ENCODE measurements around the gene HEG1.

HEG1 gene

DNA sequence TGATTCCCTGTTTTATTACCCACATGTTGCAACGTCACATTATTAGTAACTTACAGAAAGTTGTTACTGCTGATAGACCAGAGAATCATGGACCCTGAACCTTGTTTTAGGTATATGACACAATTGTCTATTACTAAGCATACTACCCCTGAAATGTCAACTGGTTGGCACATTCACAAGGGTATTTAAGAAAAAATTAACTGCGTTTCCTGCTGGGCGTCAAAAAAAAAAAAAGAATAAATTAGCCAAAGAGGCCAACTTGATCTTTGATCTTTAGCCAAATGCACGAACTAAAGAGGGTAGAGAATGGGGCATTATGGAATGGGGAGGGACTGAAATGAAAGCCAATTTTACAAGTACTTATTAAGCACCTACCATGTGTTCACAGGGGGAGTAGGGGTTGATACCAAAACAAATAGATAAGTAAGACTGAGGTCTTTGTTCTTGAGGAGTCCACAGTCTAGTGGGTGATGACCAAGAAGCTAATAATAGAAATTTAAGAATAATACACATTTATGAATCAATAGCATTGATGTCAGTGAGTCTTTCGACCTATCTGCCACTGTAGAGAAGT, 103.4 kb downstream of the HEG1 start:
- no peak overlapping the region for H3K27ac Mint-ChIP-seq
- H3K27me3 Mint-ChIP-seq: peaks cover 4% of the 10 kb centered on the region

DNA sequence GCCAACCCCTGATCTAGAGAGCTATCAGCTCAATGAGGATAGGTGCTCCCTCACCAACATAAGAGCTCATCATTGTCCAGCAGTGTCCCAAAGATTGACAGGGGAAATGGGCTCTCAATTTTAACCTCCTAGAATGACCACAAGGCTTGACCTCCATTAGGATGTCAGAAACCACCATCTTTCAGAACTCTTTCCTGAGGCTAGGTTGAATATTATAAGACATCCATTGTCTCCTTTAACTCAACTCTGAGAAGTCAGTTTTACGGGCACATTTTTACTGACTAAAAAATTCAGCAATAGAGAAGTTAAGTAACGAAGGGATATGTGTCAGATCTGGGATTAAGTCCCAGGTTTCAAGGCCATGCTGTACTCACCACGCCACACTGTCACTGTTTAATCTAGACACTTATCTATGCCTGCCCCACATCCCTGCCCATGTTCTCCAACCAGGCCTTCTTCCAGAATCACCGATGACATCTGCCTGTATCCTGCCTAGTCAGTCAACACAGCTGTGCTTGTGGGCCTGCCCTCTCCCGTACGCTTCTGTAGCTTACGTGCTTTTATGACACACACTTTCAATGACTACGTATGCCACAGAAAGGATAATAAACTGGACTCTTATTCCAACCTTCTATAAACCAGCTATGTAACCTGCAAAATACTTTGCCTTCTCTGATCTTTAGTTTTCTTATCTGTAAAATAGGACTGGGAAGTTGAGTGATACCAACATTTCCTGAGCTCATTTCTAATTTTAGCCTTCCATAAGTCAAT, 104.1 kb downstream of the HEG1 start:
- Mint-ChIP-seq H3K36me3 (no peaks in the 10 kb centered on the region), H3K27ac (no peak overlapping the region), H3K4me1 (ENCODE audit: low read depth) (no peaks in the 10 kb centered on the region), H3K4me3 (no peak overlapping the region), H3K27me3 (peaks cover 2% of the 10 kb centered on the region), H3K9me3 (ENCODE audit: low read depth) (no peaks in the 10 kb centered on the region)

More for the DNA sequence above, 103.4 kb downstream of the HEG1 start:
- H3K36me3 Mint-ChIP-seq: peaks cover 3% of the 10 kb centered on the region
- H3K4me3 Mint-ChIP-seq: no peak overlapping the region
- no peaks in the 10 kb centered on the region for H3K9me3 Mint-ChIP-seq (ENCODE audit: low read depth)
- H3K4me1 Mint-ChIP-seq (ENCODE audit: low read depth): no peaks in the 10 kb centered on the region

DNA sequence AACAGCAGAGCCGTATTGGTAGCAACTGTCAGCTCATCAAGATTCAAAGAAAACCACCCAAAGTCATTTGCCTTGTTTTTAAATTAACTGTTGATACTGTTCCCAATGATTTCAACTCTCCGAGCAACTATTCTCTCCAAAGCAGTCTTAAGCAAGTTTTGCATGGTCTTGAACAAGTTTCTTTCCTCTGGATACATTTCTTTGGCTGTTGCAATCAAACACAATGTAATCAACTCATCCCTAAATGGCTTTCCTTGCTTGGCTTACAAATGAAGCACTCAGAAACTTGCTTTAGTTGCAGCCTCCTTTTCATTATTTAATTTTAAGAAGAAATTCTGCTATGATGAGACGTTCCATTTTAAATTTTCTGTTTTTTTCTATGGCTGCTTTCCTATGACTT, 105.8 kb downstream of the HEG1 start:
- no peak overlapping the region for H3K27ac Mint-ChIP-seq
- no peak overlapping the region for H3K4me3 Mint-ChIP-seq
- peaks cover 2% of the 10 kb centered on the region for H3K27me3 Mint-ChIP-seq
- H3K4me1 Mint-ChIP-seq (ENCODE audit: low read depth): no peaks in the 10 kb centered on the region
- no peaks in the 10 kb centered on the region for H3K9me3 Mint-ChIP-seq (ENCODE audit: low read depth)
- H3K36me3 Mint-ChIP-seq: no peaks in the 10 kb centered on the region

DNA sequence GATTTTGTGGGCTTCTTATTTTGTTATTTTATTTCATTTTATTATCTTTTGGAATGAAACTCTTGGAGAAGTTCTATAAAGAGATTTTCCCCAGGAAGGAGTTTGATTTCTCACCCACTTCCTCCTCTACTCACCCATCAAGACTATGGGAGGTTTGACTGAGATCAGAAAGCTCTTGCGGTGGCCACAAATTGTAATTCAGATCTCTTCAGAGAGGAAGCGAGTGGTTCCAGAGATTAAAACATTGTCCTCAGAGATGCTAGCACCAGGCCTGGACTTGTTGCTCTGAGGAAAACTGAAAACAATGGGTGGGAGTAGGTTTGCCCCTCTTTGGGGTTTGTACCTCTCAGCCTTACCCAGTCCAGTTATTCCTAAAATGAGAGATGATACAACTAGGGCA, 113.2 kb downstream of the HEG1 start:
- Mint-ChIP-seq H3K27ac (no peak overlapping the region), H3K27me3 (peaks cover 2% of the 10 kb centered on the region), H3K4me3 (no peak overlapping the region), H3K9me3 (ENCODE audit: low read depth) (no peaks in the 10 kb centered on the region), H3K4me1 (ENCODE audit: low read depth) (no peaks in the 10 kb centered on the region), H3K36me3 (no peaks in the 10 kb centered on the region)

DNA sequence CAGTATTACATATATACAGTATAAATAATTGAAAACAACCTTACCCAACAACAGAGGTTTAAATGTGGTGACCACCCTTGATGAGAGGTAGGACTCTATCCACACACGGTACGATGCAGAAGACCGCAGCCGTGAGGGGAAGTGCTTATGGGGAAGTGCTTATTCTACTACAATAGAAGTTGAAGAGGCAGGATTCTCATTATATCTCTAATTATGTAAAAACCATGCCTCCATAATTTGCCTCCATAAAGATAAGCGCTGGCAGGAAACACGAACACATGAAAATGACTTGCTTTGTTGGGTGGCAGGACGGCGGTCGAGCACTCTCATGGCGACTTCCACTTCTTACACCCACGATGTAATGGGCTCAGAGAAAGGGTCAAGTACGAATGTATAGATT, 114.0 kb downstream of the HEG1 start:
- H3K36me3 Mint-ChIP-seq: no peaks in the 10 kb centered on the region
- H3K9me3 Mint-ChIP-seq (ENCODE audit: low read depth): no peaks in the 10 kb centered on the region
- H3K4me3 Mint-ChIP-seq: no peak overlapping the region
- no peak overlapping the region for H3K27ac Mint-ChIP-seq
- no peaks in the 10 kb centered on the region for H3K4me1 Mint-ChIP-seq (ENCODE audit: low read depth)
- peaks cover 6% of the 10 kb centered on the region for H3K27me3 Mint-ChIP-seq

DNA sequence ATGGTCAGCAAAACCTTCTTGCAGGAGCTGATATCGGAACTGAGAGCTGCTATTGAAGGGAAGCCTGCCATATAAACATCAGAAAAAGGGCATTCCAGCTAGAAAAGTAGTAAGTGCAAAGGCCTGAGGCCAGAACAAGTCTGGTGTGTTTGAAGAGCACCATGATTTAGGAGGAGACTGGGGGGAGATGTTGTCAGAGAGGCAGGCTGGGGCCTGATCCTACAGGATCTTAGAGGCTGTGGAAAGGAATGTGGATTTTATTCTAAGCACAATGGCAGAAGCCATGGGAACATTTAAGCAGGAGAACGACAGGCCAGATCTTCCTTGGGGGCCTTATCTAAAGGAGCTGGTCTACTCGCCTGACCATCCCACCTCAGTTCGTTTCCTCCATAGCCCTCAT, 116.1 kb downstream of the HEG1 start:
- H3K27me3 Mint-ChIP-seq: peaks cover 7% of the 10 kb centered on the region
- H3K9me3 Mint-ChIP-seq (ENCODE audit: low read depth): no peaks in the 10 kb centered on the region
- H3K27ac Mint-ChIP-seq: no peak overlapping the region
- H3K4me1 Mint-ChIP-seq (ENCODE audit: low read depth): no peaks in the 10 kb centered on the region
- H3K36me3 Mint-ChIP-seq: no peaks in the 10 kb centered on the region
- no peak overlapping the region for H3K4me3 Mint-ChIP-seq

DNA sequence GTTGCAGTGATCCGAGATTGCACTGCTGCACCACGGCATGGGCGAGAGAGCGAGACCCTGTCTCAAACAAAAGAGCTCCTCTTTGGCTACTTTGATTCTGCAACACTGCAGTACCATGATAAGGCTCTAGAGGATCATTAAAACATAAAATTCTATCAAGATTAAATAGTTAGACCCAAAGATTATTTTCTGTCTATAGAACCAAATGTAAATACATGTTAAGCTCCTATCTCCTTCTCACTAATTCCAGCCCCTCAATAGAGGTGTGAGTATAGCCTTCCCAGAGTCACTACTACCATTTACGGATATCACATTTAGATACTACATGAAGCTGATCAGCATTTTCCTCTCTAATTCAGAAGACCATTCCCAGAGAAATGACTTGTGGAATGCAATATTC, 116.9 kb downstream of the HEG1 start:
- no peaks in the 10 kb centered on the region for H3K4me1 Mint-ChIP-seq (ENCODE audit: low read depth)
- no peak overlapping the region for H3K4me3 Mint-ChIP-seq
- peaks cover 7% of the 10 kb centered on the region for H3K27me3 Mint-ChIP-seq
- H3K9me3 Mint-ChIP-seq (ENCODE audit: low read depth): no peaks in the 10 kb centered on the region
- H3K36me3 Mint-ChIP-seq: no peaks in the 10 kb centered on the region
- no peak overlapping the region for H3K27ac Mint-ChIP-seq

DNA sequence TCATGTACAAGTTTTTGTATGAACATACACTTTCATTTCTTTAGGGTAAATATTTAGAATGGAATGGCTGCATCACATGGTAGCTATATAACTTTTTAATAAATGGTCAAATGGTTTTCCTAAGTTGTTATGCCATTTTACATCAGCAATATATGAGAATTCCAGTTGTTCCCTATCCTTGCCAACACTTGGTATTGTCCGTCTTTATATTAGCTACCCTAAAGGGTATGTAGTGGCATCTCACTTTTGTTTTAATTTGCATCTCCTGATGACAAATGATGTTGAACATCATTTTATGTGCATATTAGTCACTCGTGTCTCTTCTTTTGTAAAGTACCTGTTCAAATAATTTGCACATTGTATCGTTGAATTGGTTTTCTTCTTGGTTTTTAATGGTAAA, 118.7 kb downstream of the HEG1 start:
- H3K9me3 Mint-ChIP-seq (ENCODE audit: low read depth): no peaks in the 10 kb centered on the region
- H3K27ac Mint-ChIP-seq: no peak overlapping the region
- H3K36me3 Mint-ChIP-seq: no peaks in the 10 kb centered on the region
- no peak overlapping the region for H3K4me3 Mint-ChIP-seq
- H3K27me3 Mint-ChIP-seq: peaks cover 7% of the 10 kb centered on the region
- H3K4me1 Mint-ChIP-seq (ENCODE audit: low read depth): no peaks in the 10 kb centered on the region

DNA sequence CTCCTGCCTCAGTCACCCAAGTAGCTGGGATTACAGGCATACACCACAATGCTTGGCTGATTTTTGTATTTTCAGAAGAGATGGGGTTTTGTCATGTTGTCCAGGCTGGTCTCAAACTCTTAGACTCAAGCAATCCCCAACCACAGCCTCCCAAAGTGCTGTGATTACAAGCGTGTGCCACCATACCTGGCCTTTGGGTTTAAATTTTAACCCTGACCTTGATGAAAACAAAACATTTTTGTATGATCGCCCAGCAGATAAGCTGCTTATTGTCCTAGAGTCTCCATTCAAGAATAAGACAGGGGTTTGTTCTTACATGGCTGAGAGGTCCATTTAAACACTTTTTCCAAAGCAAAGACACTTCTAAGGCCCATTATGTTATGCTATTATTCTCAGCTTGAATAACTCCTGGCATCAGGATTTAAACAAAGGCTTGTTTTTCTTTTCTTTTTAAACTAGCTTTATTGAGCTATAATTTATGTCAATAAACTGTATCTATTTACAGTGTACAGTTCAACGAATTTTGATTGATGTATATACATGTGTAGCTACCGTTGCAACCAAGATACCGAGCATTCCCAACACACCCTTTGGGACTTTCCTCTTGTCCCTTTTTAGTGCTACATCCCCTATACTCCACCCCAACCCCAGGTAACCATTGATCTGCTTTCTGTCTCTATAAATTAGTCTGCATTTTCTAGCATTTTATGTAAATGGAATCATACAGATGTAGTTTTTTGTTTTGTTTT, 119.8 kb downstream of the HEG1 start:
- H3K27ac Mint-ChIP-seq: no peak overlapping the region
- H3K27me3 Mint-ChIP-seq: peaks cover 5% of the 10 kb centered on the region
- no peaks in the 10 kb centered on the region for H3K4me1 Mint-ChIP-seq (ENCODE audit: low read depth)
- H3K9me3 Mint-ChIP-seq (ENCODE audit: low read depth): no peaks in the 10 kb centered on the region
- no peaks in the 10 kb centered on the region for H3K36me3 Mint-ChIP-seq
- no peak overlapping the region for H3K4me3 Mint-ChIP-seq

DNA sequence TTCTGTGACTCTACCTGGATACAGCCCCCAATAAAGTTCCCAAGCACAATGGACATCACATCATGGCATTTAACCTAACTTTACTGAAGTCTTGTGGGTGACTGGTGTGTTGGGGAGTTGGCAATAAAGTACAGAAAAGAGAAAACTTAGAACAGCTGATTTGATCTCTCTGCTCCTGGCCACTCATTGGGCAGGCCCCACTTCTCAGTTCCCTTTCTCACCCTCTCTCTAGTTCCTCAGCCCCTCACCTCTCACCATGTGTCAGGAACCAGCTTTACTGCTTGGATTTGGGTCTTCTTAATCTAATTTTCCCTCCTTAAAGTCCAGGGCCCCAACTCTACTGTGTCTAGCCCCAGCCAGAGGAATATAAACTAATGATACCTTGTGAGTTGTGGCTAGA, 120.5 kb downstream of the HEG1 start:
- peaks cover 5% of the 10 kb centered on the region for H3K27me3 Mint-ChIP-seq
- H3K4me3 Mint-ChIP-seq: no peak overlapping the region
- H3K4me1 Mint-ChIP-seq (ENCODE audit: low read depth): no peaks in the 10 kb centered on the region
- no peaks in the 10 kb centered on the region for H3K36me3 Mint-ChIP-seq
- no peaks in the 10 kb centered on the region for H3K9me3 Mint-ChIP-seq (ENCODE audit: low read depth)
- H3K27ac Mint-ChIP-seq: no peak overlapping the region

DNA sequence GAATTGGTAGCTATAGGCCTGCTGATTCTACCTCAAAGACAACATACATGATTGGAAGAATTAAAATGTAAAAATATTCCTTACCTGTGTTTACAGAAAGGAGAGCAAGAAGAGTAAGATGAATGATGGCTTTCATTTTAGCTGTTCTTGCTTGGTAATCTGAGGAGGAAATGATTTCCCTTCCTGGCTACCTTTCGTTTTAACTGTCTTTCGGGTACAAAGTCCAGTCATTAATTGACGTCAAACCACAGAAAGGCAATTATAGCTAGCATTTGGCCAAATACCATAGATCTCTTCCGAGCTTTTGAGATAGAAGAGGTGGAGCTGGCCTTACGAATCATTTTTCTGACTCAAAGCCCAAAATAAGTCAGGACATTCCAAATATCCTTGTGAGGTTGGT, 121.2 kb downstream of the HEG1 start, which contains the start of gene MUC13:
TSS of gene MUC13 (minus strand) at position 175 of the 400 bp plus-strand sequence. CDS start at position 136, 39 bp downstream.
- H3K27me3 Mint-ChIP-seq: peaks cover 5% of the 10 kb centered on the region
- H3K4me1 Mint-ChIP-seq (ENCODE audit: low read depth): no peaks in the 10 kb centered on the region
- H3K36me3 Mint-ChIP-seq: no peaks in the 10 kb centered on the region
- H3K27ac Mint-ChIP-seq: no peak within 1 kb of the TSS
- no peaks in the 10 kb centered on the region for H3K9me3 Mint-ChIP-seq (ENCODE audit: low read depth)
- no peak within 1 kb of the TSS for H3K4me3 Mint-ChIP-seq

DNA sequence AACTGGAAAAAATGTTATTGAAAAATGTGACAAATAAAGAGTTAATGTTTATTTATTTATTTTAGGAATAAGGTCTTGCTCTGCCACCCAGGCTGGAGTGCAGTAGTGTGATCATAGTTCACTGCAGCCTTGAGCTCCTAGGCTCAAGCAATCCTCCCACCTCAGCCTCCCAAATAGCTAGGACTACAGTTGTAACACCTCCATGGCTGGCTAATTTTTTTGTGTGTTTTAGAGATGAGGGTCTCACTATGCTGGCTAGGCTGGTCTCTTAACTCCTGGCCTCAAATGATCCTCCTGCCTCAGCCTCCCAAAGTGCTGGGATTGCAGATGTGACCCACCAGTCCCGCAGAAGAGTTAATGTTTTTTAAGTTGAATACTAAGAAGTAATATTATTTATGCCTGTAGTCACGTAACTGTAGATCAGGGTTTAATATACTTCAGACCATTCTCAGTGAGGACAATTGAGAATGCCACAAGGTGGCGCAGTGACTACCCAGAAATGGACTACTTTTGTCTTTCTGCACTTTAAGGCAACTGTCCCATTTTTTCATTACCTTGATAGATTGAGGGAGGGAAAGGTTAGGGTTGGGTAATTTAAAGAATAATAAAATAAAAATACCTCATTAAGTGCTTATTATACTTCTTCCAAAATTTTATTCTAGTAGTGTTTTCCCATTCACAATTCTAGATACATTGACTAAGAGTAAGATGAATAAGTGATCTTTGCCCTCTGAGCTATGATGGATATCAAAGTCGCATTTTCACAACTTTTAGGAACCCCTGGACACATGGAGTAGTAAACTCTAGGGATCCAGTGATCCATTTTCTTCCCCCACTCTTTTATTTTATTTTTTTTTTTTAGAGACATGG, 127.2 kb downstream of the HEG1 start:
- no peaks in the 10 kb centered on the region for H3K4me1 Mint-ChIP-seq (ENCODE audit: low read depth)
- H3K36me3 Mint-ChIP-seq: no peaks in the 10 kb centered on the region
- H3K9me3 Mint-ChIP-seq (ENCODE audit: low read depth): no peaks in the 10 kb centered on the region
- H3K4me3 Mint-ChIP-seq: no peak overlapping the region
- H3K27me3 Mint-ChIP-seq: peaks cover 4% of the 10 kb centered on the region
- no peak overlapping the region for H3K27ac Mint-ChIP-seq

DNA sequence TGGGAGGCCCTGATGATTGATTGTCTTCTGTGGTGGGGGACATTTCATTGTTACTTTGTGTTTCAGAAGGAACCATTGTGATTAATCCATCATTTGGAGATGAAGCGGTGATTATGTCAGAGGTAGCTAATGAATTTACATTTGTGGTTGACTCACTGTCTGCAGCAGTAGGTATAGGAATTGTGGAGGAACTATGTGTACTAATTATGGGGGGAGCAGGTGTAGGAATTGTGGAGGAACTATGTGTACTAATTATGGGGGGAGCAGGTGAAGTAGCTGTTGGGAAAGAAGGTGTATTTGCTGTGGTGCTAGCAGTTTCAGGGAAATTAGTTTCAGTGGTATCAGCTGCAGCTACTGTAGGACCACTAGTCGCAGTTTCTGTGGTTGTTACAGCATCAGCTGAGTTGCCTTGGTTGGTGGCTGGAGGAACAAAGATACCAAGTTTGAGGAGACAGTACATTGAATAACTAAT, 128.2 kb downstream of the HEG1 start:
- Mint-ChIP-seq H3K27ac (no peak overlapping the region), H3K9me3 (ENCODE audit: low read depth) (no peaks in the 10 kb centered on the region), H3K4me3 (no peak overlapping the region), H3K27me3 (peaks cover 4% of the 10 kb centered on the region), H3K4me1 (ENCODE audit: low read depth) (no peaks in the 10 kb centered on the region), H3K36me3 (no peaks in the 10 kb centered on the region)

DNA sequence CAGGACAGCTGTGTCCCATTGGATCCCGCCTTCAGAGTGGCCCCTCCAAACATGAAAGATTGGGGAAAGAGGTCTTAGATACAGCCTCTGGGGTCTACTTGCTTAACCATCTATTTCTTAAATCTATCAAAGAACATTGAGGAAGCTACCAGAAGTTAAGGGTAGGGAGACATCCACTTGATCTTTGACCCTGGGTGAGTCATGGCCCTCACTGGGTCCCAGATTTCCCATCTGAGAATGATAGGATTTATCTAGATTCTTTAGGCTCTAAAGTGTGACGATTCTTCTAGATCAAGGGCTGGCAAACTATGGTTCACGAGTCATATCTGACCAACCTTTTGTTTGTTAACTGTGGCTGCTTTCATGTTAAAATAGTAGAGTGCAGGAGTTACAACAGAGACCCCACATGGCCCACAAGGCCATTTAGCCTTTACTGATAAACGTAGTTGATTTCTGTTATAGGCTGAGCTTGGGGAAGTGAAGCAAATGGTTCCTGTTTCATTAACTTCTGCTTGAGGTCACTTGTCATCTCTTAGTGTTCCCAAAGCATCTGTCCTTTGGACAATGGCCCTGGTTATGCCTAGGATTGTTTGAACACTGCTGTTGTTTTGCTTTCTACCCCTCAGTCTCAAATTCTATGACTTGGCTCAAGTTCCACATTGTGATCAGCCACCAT, 129.2 kb downstream of the HEG1 start:
- no peaks in the 10 kb centered on the region for H3K4me1 Mint-ChIP-seq (ENCODE audit: low read depth)
- H3K4me3 Mint-ChIP-seq: no peak overlapping the region
- no peak overlapping the region for H3K27ac Mint-ChIP-seq
- no peaks in the 10 kb centered on the region for H3K9me3 Mint-ChIP-seq (ENCODE audit: low read depth)
- no peaks in the 10 kb centered on the region for H3K36me3 Mint-ChIP-seq
- H3K27me3 Mint-ChIP-seq: peaks cover 4% of the 10 kb centered on the region
